ENCODE data around the gene NRP1. TPM values are rescaled to one million over a fixed set of nuclear protein-coding genes. Genes with fewer than 3 reads are reported as not detected.

NRP1 gene
- total RNA-seq, 4 donors from 2014 or later = 3.1 to 27.7 (median 12.0) TPM

DNA sequence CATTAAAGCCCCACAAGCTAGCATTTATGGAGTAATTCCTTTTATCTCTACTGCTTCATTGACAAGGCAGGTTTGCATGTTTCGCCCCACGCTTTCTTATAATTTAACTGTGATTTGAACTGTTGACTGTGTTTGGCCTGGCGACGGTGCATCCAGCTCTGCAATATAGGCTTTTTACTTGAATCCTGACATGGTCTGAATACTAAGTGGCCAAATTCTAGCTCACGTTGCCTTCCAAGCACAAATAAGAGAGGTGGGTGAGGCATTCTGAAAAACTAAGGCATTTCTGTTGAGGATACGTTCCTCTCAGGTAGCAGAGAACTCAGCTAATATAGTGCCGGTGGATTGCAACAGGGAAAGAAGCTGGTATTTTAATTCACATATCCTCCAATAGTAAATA, 61.8 kb downstream of the NRP1 start:
- Histone ChIP-seq H3K9me3 (no peaks in the 10 kb centered on the region), H3K27ac (peak overlapping the region; percentile 76 to 88 (median 86)), H3K4me3 (peak overlapping the region in 2 of 4 donors; percentile 33 to 57), H3K27me3 (no peaks in the 10 kb centered on the region), H3K36me3 (peaks cover 0 to 10% (median 0%) of the 10 kb centered on the region in 3 donors), H3K4me1 (peaks cover 6 to 47% (median 26%) of the 10 kb centered on the region in 3 donors)
- 68 to 75% methylated on average over 6 to 7 of the region's 7 CpGs for WGBS, 2 donors
- intact Hi-C loops (cut with DNase I) = no loop called here
- no peak for DNase-seq
- no peak for TF ChIP-seq POLR2A (IDR thresholded peaks at IDR 0.05)

DNA sequence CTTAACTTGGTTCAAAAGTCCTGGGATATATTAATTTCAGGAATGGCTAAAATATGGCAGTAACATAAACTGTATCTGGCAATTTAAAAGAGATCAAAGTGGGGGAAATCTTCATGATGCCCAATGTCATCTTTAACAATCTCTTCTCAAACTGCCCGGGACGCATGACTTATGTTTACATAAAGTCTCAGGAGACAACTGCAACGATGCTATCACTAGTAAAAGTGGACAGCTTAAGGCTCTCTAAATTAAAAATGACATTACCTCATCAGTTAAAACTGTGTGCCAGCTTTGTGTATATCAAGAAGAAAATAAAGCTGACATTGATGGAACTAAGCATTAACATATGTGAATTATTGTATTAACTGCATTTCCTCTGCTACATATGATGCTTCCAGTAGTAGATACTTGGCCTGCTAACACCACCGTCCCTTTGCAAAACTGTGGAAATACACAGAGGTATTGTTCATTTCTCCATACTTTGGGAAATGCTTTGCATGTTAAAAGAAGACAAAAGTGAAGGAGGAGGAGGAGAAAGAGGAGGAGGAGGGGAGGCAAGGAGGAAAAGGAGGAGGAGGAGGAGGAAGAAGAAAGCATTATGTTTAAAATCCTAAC, 62.4 kb downstream of the NRP1 start:
- H3K4me1 ChIP-seq = peaks cover 6 to 41% (median 22%) of the 10 kb centered on the region in 3 donors
- TF ChIP-seq POLR2A (IDR thresholded peaks at IDR 0.05) = no peak
- TF ChIP-seq, protein P1, sequence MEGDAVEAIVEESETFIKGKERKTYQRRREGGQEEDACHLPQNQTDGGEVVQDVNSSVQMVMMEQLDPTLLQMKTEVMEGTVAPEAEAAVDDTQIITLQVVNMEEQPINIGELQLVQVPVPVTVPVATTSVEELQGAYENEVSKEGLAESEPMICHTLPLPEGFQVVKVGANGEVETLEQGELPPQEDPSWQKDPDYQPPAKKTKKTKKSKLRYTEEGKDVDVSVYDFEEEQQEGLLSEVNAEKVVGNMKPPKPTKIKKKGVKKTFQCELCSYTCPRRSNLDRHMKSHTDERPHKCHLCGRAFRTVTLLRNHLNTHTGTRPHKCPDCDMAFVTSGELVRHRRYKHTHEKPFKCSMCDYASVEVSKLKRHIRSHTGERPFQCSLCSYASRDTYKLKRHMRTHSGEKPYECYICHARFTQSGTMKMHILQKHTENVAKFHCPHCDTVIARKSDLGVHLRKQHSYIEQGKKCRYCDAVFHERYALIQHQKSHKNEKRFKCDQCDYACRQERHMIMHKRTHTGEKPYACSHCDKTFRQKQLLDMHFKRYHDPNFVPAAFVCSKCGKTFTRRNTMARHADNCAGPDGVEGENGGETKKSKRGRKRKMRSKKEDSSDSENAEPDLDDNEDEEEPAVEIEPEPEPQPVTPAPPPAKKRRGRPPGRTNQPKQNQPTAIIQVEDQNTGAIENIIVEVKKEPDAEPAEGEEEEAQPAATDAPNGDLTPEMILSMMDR (IDR thresholded peaks at IDR 0.05) = no peak
- intact Hi-C loops (cut with DNase I) = no loop called here
- no peaks in the 10 kb centered on the region for H3K27me3 ChIP-seq
- H3K36me3 ChIP-seq = peaks cover 0 to 10% (median 0%) of the 10 kb centered on the region in 3 donors
- WGBS, 2 donors = 54 to 70% methylated on average over 4 of the region's 4 CpGs
- no peak overlapping the region for H3K4me3 ChIP-seq
- H3K9me3 ChIP-seq = no peaks in the 10 kb centered on the region
- no peak for DNase-seq
- peak overlapping the region in 3 of 4 donors; percentile 85 to 88 (median 88) for H3K27ac ChIP-seq

DNA sequence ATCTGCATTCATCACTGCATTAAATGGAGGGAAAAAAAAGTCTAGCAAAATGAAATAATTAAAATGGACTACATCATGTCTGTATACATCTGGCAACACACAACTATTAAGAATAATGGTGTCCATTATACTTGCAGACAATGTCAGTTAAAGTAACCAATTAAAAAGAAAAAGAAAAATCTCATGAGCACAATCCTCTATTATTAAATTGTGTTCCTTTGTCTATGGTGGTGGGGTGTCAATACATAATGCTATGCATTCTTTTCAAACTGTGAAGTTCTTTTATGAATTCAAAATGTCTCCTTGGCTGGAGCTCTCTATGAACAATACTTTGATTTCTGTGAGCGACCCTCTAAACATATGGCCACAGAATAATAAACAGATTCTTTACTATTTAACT, 63.5 kb downstream of the NRP1 start:
- Histone ChIP-seq H3K9me3 (no peaks in the 10 kb centered on the region), H3K27me3 (no peaks in the 10 kb centered on the region), H3K27ac (no peak overlapping the region), H3K36me3 (peaks cover 0 to 10% (median 0%) of the 10 kb centered on the region in 3 donors), H3K4me1 (peaks cover 6 to 30% (median 12%) of the 10 kb centered on the region in 3 donors), H3K4me3 (no peak overlapping the region)
- no peak for DNase-seq
- 54 to 82% methylated on average over 1 of the region's 1 CpG for WGBS, 2 donors
- intact Hi-C loops (cut with DNase I) = no loop called here
- TF ChIP-seq, protein P1 (IDR thresholded peaks at IDR 0.05) = no peak
- no peak for TF ChIP-seq POLR2A (IDR thresholded peaks at IDR 0.05)

DNA sequence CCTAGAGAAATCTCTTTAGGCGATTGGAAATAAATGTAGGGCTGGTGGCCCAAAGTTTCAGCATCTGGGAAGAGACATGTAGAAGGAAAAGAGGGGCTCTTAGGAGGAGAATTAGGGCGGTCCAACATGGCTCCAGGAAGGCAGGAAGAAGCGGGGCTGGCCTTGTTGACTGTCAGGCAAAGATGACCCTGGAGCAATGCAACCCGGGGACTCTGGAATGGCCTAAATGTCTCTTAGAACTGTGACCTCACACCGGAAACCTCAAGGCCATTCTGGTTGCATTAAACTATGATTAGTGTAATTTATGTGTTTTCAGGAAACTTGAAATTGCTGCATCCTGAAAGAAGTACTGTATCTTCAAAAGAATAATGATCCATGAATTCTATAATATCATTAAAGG, 66.8 kb downstream of the NRP1 start:
- Histone ChIP-seq H3K27me3 (no peaks in the 10 kb centered on the region), H3K4me1 (peaks cover 0 to 20% (median 7%) of the 10 kb centered on the region in 3 donors), H3K9me3 (no peaks in the 10 kb centered on the region), H3K27ac (no peak overlapping the region), H3K36me3 (peaks cover 0 to 10% (median 0%) of the 10 kb centered on the region in 3 donors), H3K4me3 (no peak overlapping the region)
- TF ChIP-seq POLR2A (IDR thresholded peaks at IDR 0.05) = no peak
- TF ChIP-seq, protein P1 (IDR thresholded peaks at IDR 0.05) = no peak
- 78 to 79% methylated on average over 5 of the region's 5 CpGs for WGBS, 2 donors
- no peak for DNase-seq
- intact Hi-C loops (cut with DNase I) = no loop called here

DNA sequence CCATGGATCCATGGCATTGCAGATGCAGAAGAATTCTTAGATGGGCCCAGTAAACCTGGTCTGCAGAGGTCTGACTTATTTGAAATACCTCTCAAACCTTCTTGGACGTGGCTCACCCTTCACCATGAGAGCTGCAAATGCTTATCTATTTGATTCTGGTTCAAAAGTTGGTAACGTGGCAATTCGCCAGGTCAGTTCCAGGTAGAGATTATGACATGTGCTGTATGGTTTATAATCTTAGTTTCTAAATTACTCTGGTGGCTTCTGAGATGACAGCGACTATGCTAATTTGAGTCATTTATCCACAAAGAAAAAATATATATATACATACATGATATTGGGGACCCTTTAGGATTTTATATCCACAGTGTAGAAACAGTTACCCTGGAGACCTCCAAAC, 68.8 kb downstream of the NRP1 start:
- 78 to 89% methylated on average over 4 of the region's 4 CpGs for WGBS, 2 donors
- Histone ChIP-seq H3K4me1 (peaks cover 0 to 12% (median 5%) of the 10 kb centered on the region in 3 donors), H3K9me3 (no peaks in the 10 kb centered on the region), H3K4me3 (no peak overlapping the region), H3K36me3 (peaks cover 0 to 14% (median 0%) of the 10 kb centered on the region in 3 donors), H3K27me3 (no peaks in the 10 kb centered on the region), H3K27ac (no peak overlapping the region)
- no peak for DNase-seq
- intact Hi-C loops (cut with DNase I) = no loop called here
- TF ChIP-seq POLR2A (IDR thresholded peaks at IDR 0.05) = no peak
- TF ChIP-seq, protein P1 (IDR thresholded peaks at IDR 0.05) = no peak
